Esophagus muscularis mucosa (tissue), 4 donors: ENCODE data around the gene FIGNL2. TPM values are rescaled to one million over a fixed set of nuclear protein-coding genes. Genes with fewer than 3 reads are reported as not detected.
"Not testable (repeated sequence)": the region's sequence is repeated elsewhere in the genome, so short reads cannot be mapped to it uniquely, and the experiment has no call there.

Experiments
- DNase-seq: peaks from one replicate; pipeline ENCODE4 v3.0.0-alpha.2; 2017; ENCODE audit errors: extremely low spot score
- H3K27ac ChIP-seq, 4 donors: fragments of 200-600 bp; sonication (generic); replicated peaks in 1 of 4; 1 replicate in 3 of 4; 2 replicates in 1 of 4; pipeline ENCODE4 v1.5.1; 2016 to 2019; ENCODE audit warnings: mild to moderate bottlenecking in 1 of 4
- H3K27me3 ChIP-seq, 4 donors: fragments of 200-600 bp; sonication (generic); one replicate each; pipeline versions ENCODE4 v1.5.1 to v1.6.0; 2016 to 2019
- H3K36me3 ChIP-seq, 4 donors: fragments of 200-600 bp; sonication (generic); one replicate each; pipeline ENCODE4 v1.5.1; 2016 to 2019
- H3K4me1 ChIP-seq, 4 donors: fragments of 200-600 bp; sonication (generic); one replicate each; pipeline ENCODE4 v1.5.1; 2016 to 2019
- H3K4me3 ChIP-seq, 4 donors: fragments of 200-600 bp; sonication (generic); 1 replicate in 2 of 4; 2 replicates in 2 of 4; pipeline ENCODE4 v1.5.1; 2016 to 2019; ENCODE audit warnings: mild to moderate bottlenecking in 4 of 4, moderate library complexity in 1 of 4
- H3K9me3 ChIP-seq, 4 donors: fragments of 200-600 bp; sonication (generic); 1 replicate in 3 of 4; 2 replicates in 1 of 4; pipeline ENCODE4 v1.5.1; 2016 to 2019
- EP300 ChIP-seq: sonication (generic); formaldehyde crosslinking; IDR thresholded peaks from one replicate; pipeline ENCODE4 v1.6.1; 2017; ENCODE audit warnings: antibody characterized with exemption
- POLR2A ChIP-seq: fragments of 450-650 bp; IDR thresholded peaks from one replicate; pipeline ENCODE4 v1.6.1; 2017; ENCODE audit warnings: antibody characterized with exemption, moderate library complexity, mild to moderate bottlenecking, low read depth
- POLR2AphosphoS5 ChIP-seq, 2 donors: sonication (generic); formaldehyde crosslinking; IDR thresholded peaks; one replicate each; pipeline ENCODE4 v1.6.1; 2017; ENCODE audit warnings: antibody characterized with exemption in 2 of 2
- WGBS: methylation state at CpG from one replicate; pipeline ENCODE4 v1.1.5; 2018; 5-methylcytosine and 5-hydroxymethylcytosine counted together
- intact Hi-C: fragments of 100-400 bp; cut with DNase I; formaldehyde crosslinking; loops from one replicate; pipeline ENCODE4 v1.15.1; 2023
- total RNA-seq, 4 donors: library from RNA; depleted of rRNA; stranded (reverse); fragments of >200 nt; gene quantifications; one replicate each; pipeline versions ENCODE4 v1.1.0 to v1.2.1, GENCODE V29; 2016
- TF ChIP-seq, protein P1 (sequence below), 3 experiments: fragments of 200-600 bp in 2 of 3; fragments of 450-650 bp in 1 of 3; sonication (generic) in 2 of 3; IDR thresholded peaks; one replicate each; pipeline ENCODE4 v1.5.1; 2017 to 2019; ENCODE audit warnings: antibody characterized with exemption in 3 of 3, mild to moderate bottlenecking in 2 of 3, moderate library complexity in 1 of 3

The FIGNL2 gene
- total RNA-seq, 4 donors from 2014 or later, result 0.23 to 0.42 (median 0.36) TPM

DNA sequence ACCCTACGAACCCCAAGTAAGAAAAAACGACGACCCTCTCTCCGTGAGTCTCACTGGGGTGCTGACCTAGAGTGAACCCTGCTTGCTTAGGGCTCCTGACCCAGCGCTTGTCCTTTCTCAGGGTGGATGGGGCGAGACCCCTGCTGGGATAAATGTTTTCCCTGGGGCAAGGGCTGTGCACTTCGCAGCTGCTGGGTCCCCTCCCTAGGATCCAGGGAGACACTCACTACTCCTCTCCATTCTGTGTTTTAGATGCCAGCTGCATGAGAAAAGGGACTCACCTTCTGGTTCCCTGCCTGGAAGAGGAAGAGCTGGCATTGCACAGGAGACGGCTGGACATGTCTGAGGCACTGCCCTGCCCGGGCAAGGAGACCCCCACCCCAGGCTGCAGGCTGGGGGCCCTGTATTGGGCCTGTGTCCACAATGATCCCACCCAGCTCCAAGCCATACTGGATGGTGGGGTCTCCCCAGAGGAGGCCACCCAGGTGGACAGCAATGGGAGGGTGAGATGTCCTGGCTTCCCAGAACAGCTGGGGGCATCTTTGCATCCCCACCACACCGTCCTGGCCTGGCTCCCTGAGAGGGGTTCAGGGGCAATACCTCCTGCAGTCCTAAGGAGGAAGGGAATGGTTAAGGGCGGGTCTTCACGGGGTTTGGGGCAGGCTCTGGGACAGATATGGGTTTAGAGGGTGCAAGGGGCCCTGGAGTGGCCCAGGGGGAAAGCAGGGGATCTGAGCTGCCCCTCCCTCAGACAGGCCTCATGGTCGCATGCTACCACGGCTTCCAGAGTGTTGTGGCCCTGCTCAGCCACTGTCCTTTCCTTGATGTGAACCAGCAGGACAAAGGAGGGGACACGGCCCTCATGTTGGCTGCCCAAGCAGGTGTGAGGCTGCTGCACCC lies 40.0 kb upstream of the FIGNL2 start:
- no peak for DNase-seq
- intact Hi-C loops, result no loop called here
- 84% methylated on average over 5 of the region's 15 CpGs for WGBS
- no peaks in the 10 kb centered on the region for H3K9me3 ChIP-seq
- no peak overlapping the region for H3K27ac ChIP-seq
- TF ChIP-seq EP300 (no peak), POLR2AphosphoS5 (IDR thresholded peaks at IDR 0.05) (no peak), POLR2A (no peak)
- TF ChIP-seq, protein P1, sequence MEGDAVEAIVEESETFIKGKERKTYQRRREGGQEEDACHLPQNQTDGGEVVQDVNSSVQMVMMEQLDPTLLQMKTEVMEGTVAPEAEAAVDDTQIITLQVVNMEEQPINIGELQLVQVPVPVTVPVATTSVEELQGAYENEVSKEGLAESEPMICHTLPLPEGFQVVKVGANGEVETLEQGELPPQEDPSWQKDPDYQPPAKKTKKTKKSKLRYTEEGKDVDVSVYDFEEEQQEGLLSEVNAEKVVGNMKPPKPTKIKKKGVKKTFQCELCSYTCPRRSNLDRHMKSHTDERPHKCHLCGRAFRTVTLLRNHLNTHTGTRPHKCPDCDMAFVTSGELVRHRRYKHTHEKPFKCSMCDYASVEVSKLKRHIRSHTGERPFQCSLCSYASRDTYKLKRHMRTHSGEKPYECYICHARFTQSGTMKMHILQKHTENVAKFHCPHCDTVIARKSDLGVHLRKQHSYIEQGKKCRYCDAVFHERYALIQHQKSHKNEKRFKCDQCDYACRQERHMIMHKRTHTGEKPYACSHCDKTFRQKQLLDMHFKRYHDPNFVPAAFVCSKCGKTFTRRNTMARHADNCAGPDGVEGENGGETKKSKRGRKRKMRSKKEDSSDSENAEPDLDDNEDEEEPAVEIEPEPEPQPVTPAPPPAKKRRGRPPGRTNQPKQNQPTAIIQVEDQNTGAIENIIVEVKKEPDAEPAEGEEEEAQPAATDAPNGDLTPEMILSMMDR (IDR thresholded peaks at IDR 0.05), result no peak
- H3K4me3 ChIP-seq, result no peak overlapping the region
- H3K27me3 ChIP-seq, result peaks cover 0 to 32% (median 7%) of the 10 kb centered on the region in 4 donors
- H3K36me3 ChIP-seq, result no peaks in the 10 kb centered on the region
- peaks cover 13 to 21% (median 17%) of the 10 kb centered on the region in 4 donors for H3K4me1 ChIP-seq

DNA sequence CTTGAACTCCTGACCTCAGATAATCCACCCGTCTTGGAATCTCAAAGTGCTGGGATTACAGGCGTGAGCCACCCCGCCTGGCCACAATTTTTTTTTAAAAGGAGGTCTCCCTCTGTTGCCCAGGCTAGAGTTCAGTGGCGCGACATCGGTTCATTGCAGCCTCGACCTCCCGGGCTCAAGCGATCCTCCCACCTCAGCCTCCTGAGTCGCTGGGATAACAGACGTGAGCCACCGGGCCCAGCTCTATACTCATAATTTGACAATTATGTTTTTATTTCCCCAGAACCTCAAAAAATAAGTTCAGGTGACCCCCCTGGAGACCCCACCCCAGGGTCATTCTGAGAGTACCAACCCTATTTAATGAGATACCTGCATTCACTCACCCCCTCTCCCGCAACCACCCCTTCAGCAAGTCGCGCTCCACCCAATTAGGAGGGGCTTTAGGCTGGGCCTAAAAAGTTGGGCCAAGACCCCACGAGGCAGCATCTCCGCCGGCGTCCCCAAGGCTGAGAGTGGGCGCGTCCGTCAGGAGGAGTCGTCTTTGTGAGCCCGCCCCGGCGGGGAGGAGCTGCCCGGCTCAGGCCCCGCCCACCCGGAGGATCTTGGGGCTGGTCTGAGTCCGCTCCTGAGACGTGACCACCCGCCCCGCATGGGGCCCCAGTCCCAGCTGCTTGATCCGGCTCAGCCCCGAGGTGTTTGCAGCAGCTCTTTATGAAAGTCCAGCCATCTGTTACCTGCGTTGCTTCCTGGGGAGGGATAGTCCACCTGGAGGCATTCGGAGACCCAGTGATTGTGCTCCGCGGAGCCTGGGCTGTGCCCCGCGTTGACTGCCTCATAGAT lies 39.2 kb upstream of the FIGNL2 start, which contains the start of gene ANKRD33:
Gene ANKRD33, plus strand, starts transcription at position 628 of the 840 bp plus-strand sequence. Its CDS starts 84 bp downstream, at position 712.
- no peaks in the 10 kb centered on the region for H3K36me3 ChIP-seq
- intact Hi-C loops, result no loop called here
- peak within 1 kb of the TSS in 1 of 4 donors; percentile 60 for H3K27ac ChIP-seq
- H3K27me3 ChIP-seq, result peaks cover 0 to 32% (median 7%) of the 10 kb centered on the region in 4 donors
- H3K4me3 ChIP-seq, result no peak within 1 kb of the TSS
- TF ChIP-seq POLR2A, result no peak
- TF ChIP-seq EP300, result no peak
- TF ChIP-seq, protein P1 (IDR thresholded peaks at IDR 0.05), result no peak
- no peak for TF ChIP-seq POLR2AphosphoS5 (IDR thresholded peaks at IDR 0.05)
- WGBS, result 68% methylated on average over 25 of the region's 41 CpGs
- no peaks in the 10 kb centered on the region for H3K9me3 ChIP-seq
- H3K4me1 ChIP-seq, result peaks cover 13 to 21% (median 17%) of the 10 kb centered on the region in 4 donors
- no peak for DNase-seq

DNA sequence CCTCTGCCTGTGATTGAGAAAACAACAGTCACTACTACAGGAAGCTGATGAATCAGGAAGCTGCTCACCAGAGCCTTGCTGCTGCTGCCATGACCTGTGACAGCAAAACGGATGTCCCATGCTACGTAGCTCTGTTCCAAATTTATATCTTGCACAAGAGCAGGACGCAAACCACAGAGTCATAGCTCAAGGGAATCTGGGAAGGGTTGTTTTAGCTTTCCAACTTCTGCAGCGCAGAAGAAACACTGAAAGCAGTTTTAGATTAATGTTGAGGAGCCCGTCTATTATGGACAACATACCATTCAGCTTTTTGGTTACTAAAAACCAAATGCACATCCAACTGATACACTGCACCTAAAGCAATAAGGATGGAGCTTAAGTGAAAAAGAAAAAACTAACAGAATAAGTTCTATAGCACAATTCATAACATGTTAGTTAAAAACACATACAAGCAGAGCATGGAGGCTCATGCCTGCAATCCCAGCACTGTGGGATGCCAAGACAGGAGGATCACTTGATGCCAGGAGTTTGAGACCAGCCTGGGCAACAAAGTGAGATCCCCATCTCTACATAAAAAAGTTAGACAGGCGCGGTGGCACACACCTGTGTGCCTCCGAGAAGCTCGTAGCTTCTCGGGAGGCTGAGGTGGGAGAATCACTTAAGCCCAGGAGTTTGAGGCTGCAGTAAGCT lies 37.6 kb upstream of the FIGNL2 start:
- no peaks in the 10 kb centered on the region for H3K36me3 ChIP-seq
- H3K4me3 ChIP-seq, result no peak overlapping the region
- H3K27me3 ChIP-seq, result peaks cover 0 to 34% (median 7%) of the 10 kb centered on the region in 4 donors
- no peak for TF ChIP-seq EP300
- no peak for TF ChIP-seq POLR2A
- TF ChIP-seq, protein P1 (IDR thresholded peaks at IDR 0.05), result no peak
- peak; percentile 81 to 91 for TF ChIP-seq POLR2AphosphoS5 (IDR thresholded peaks at IDR 0.05)
- peak overlapping the region; percentile 37 to 70 (median 59) for H3K27ac ChIP-seq
- peaks cover 13 to 21% (median 17%) of the 10 kb centered on the region in 4 donors for H3K4me1 ChIP-seq
- DNase-seq, result no peak
- intact Hi-C loops, result no loop called here
- peaks cover 0 to 6% (median 0%) of the 10 kb centered on the region in 4 donors for H3K9me3 ChIP-seq
- 56% methylated on average over 10 of the region's 10 CpGs for WGBS

DNA sequence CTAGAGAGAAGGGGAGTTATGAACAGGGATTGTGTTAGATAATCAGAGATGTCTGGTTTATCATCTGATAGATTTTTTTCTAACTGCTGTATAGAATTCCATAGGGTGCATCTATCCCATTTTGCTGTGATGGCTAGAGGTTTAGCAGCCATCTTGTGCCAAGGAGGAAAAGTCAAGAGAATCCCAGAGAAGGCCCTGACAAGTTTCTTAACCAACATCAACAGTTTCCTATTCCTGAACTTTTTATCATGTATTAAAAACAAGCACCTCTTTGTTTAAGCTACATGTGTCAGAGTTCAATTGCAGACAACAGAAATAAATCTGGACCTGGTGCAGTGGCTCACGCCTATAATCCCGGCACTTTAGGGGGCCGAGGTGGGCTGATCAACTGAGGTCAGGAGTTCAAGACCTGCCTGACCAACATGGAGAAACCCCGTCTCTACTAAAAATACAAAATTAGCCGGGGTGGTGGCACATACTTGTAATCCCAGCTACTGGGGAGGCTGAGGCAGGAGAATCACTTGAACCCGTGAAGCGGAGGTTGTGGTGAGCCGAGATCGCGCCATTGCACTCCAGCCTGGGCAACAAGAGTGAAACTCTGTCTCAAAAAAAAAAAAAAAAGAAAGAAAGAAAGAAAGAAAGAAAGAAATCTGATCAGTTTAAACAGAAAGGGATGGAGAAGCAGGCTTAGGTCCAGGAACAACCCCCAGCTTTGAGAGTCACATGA lies 36.9 kb upstream of the FIGNL2 start:
- H3K9me3 ChIP-seq, H3K36me3 ChIP-seq, intact Hi-C loops, DNase-seq, H3K4me3 ChIP-seq: not testable (repeated sequence)
- peak overlapping the region; percentile 38 to 58 (median 56) for H3K27ac ChIP-seq
- WGBS, result 87% methylated on average over 10 of the region's 10 CpGs
- peaks cover 13 to 21% (median 17%) of the 10 kb centered on the region in 4 donors for H3K4me1 ChIP-seq
- peaks cover 0 to 35% (median 7%) of the 10 kb centered on the region in 4 donors for H3K27me3 ChIP-seq
